HCT116 (cell line): Measurements from ENCODE around the gene CHSY1. TPM values are rescaled to one million over a fixed set of nuclear protein-coding genes. Genes with fewer than 3 reads are reported as not detected.

Source experiments
- ATAC-seq: fragments of 200-7000 bp; cut with Tn5 transposase; 2 replicates; pipeline ENCODE4 v1.9.1; 2020; ENCODE audit warnings: mild to moderate bottlenecking, moderate library complexity
- BruUV-seq: library from RNA; stranded (reverse); fragments of 400-500 nt; replicated peaks from 2 replicates; lab custom pipeline; 2021; lab: Mats Ljungman, UMichigan
- CTCF ChIA-PET: fragments of 300-600 bp; sonication (Branson Sonifier 250); formaldehyde crosslinking; loops from one replicate; lab custom pipeline; 2021; ENCODE audit warnings: antibody characterized with exemption; lab: Charles Lee
- POLR2A ChIA-PET: fragments of 300-600, 350-600 bp; sonication (Branson Sonifier 250); formaldehyde crosslinking; loops from one replicate; lab custom pipeline; 2021; ENCODE audit warnings: antibody characterized with exemption; lab: Charles Lee
- RAD21 ChIA-PET, 2 experiments: fragments of 300-600 bp; sonication (Branson Sonifier 250); formaldehyde crosslinking; loops; one replicate each; lab custom pipeline; 2023; ENCODE audit warnings: low total read pairs in 2 of 2; ENCODE audit not compliant: uncharacterized antibody in 2 of 2, unreplicated experiment in 2 of 2, low non-redundant PET in 1 of 2; lab: Charles Lee
- DNase-seq: peaks from one replicate; pipeline ENCODE4 v3.0.0-alpha.2; 2010; ENCODE audit warnings: low read depth, low spot score
- H2AFZ ChIP-seq: fragments of 200-600 bp; shearing (Covaris generic), sonication (generic); 2 replicates; pipeline ENCODE4 v1.6.1; 2017; ENCODE audit warnings: low read depth, mixed run types, mixed read lengths, antibody characterized with exemption, low read length; ENCODE audit not compliant: poor library complexity, severe bottlenecking
- H3K27ac ChIP-seq: 2 replicates; pipeline ENCODE4 v1.5.1; 2012; ENCODE audit warnings: low read depth, low read length
- H3K27me3 ChIP-seq: fragments of 200-600 bp; sonication (generic); 2 replicates; pipeline ENCODE4 v1.6.1; 2016; ENCODE audit warnings: mixed run types, low read length, mixed read lengths; ENCODE audit not compliant: insufficient read depth
- H3K36me3 ChIP-seq, 2 experiments: fragments of 200-500 bp in 1 of 2; fragments of 200-600 bp in 1 of 2; sonication (Bioruptor generic) in 1 of 2; sonication (generic) in 1 of 2; 2 replicates each; pipeline versions ENCODE4 v1.5.1 to v1.6.1; 2014 to 2016; ENCODE audit warnings: low read length in 2 of 2, inconsistent platforms in 1 of 2, mixed read lengths in 1 of 2, mixed run types in 1 of 2; ENCODE audit not compliant: insufficient read depth in 2 of 2, control insufficient read depth in 1 of 2
- H3K4me1 ChIP-seq, 2 experiments: fragments of 200-600 bp in 1 of 2; sonication (generic) in 1 of 2; 2 replicates each; pipeline versions ENCODE4 v1.5.1 to v1.6.1; 2012 to 2017; ENCODE audit warnings: low read length in 2 of 2, inconsistent platforms in 1 of 2, mild to moderate bottlenecking in 1 of 2, mixed read lengths in 1 of 2, mixed run types in 1 of 2, moderate library complexity in 1 of 2; ENCODE audit not compliant: insufficient read depth in 2 of 2, control insufficient read depth in 1 of 2
- H3K4me2 ChIP-seq: fragments of 200-600 bp; sonication (generic); 2 replicates; pipeline ENCODE4 v1.6.1; 2017; ENCODE audit warnings: mixed run types, low read length, mixed read lengths
- H3K4me3 ChIP-seq, 2 experiments: fragments of 200-600 bp in 1 of 2; sonication (generic) in 1 of 2; replicated peaks in 1 of 2; 2 replicates each; pipeline ENCODE4 v1.5.1; 2011 to 2016; ENCODE audit warnings: low read length in 2 of 2, control low read depth in 1 of 2, low read depth in 1 of 2, mild to moderate bottlenecking in 1 of 2, mixed read lengths in 1 of 2, mixed run types in 1 of 2
- H3K79me2 ChIP-seq: fragments of 200-600 bp; sonication (generic); 2 replicates; pipeline ENCODE4 v1.6.1; 2017; ENCODE audit warnings: mild to moderate bottlenecking, mixed run types, low read length, moderate library complexity, mixed read lengths; ENCODE audit not compliant: insufficient read depth
- H3K9ac ChIP-seq: fragments of 200-600 bp; sonication (generic); 2 replicates; pipeline ENCODE4 v1.6.1; 2016; ENCODE audit warnings: low read length, mixed read lengths
- H3K9me2 ChIP-seq: fragments of 200-600 bp; sonication (generic), shearing (Covaris generic); 2 replicates; pipeline ENCODE4 v1.6.1; 2017; ENCODE audit warnings: mixed run types, mild to moderate bottlenecking, moderate library complexity; ENCODE audit not compliant: insufficient read depth
- H3K9me3 ChIP-seq, 2 experiments: fragments of 200-500 bp in 1 of 2; fragments of 200-600 bp in 1 of 2; sonication (Bioruptor generic) in 1 of 2; sonication (generic) in 1 of 2; 2 replicates each; pipeline ENCODE4 v1.6.1; 2014 to 2017; ENCODE audit warnings: low read length in 2 of 2, mixed read lengths in 2 of 2, inconsistent platforms in 1 of 2, low read depth in 1 of 2, mild to moderate bottlenecking in 1 of 2, mixed run types in 1 of 2, moderate library complexity in 1 of 2; ENCODE audit not compliant: control insufficient read depth in 1 of 2, insufficient read depth in 1 of 2
- H4K20me1 ChIP-seq: fragments of 200-600 bp; sonication (generic), shearing (Covaris generic); 2 replicates; pipeline ENCODE4 v1.6.1; 2017; ENCODE audit warnings: mixed run types, mild to moderate bottlenecking, moderate library complexity; ENCODE audit not compliant: insufficient read depth
- ATF3 ChIP-seq: IDR thresholded peaks from 2 replicates; pipeline ENCODE4 v1.6.1; 2012
- CBX3 ChIP-seq: IDR thresholded peaks from 2 replicates; pipeline ENCODE4 v1.6.1; 2012; ENCODE audit warnings: low read depth
- CTCF ChIP-seq, 3 experiments: fragments of 200-600 bp in 1 of 3; sonication (generic) in 1 of 3; IDR thresholded peaks in 2 of 3; conservative IDR thresholded peaks in 1 of 3; 2 replicates each; pipeline ENCODE4 v1.5.1; 2012 to 2017; ENCODE audit warnings: low read depth in 2 of 3, low read length in 2 of 3, antibody characterized with exemption in 1 of 3, borderline replicate concordance in 1 of 3, control low read depth in 1 of 3, mild to moderate bottlenecking in 1 of 3, mixed read lengths in 1 of 3, mixed run types in 1 of 3, moderate library complexity in 1 of 3; ENCODE audit not compliant: insufficient read depth in 1 of 3
- EGR1 ChIP-seq: IDR thresholded peaks from 2 replicates; pipeline ENCODE4 v1.6.1; 2012; ENCODE audit warnings: low read depth
- EZH2phosphoT487 ChIP-seq: fragments of 200-600 bp; IDR thresholded peaks from 2 replicates; pipeline ENCODE4 v1.6.1; 2018; ENCODE audit warnings: antibody characterized with exemption, borderline replicate concordance
- FOSL1 ChIP-seq: IDR thresholded peaks from 2 replicates; pipeline ENCODE4 v1.6.1; 2012; ENCODE audit warnings: low read depth
- JUND ChIP-seq: IDR thresholded peaks from 2 replicates; pipeline ENCODE4 v1.6.1; 2012
- MAX ChIP-seq: IDR thresholded peaks from 2 replicates; pipeline ENCODE4 v1.6.1; 2012
- POLR2A ChIP-seq: IDR thresholded peaks from 2 replicates; pipeline ENCODE4 v1.7.0; 2011; ENCODE audit warnings: borderline replicate concordance; ENCODE audit not compliant: insufficient read depth, insufficient read length; ENCODE audit errors: extremely low read depth
- POLR2AphosphoS5 ChIP-seq: IDR thresholded peaks from 2 replicates; pipeline ENCODE4 v1.6.1; 2011; ENCODE audit warnings: mild to moderate bottlenecking, low read depth, low read length, moderate library complexity
- SIN3A ChIP-seq: IDR thresholded peaks from 2 replicates; pipeline ENCODE4 v1.6.1; 2012; ENCODE audit warnings: low read depth
- SP1 ChIP-seq: IDR thresholded peaks from 2 replicates; pipeline ENCODE4 v1.6.1; 2012; ENCODE audit warnings: low read depth
- SRF ChIP-seq: IDR thresholded peaks from 2 replicates; pipeline ENCODE4 v1.6.1; 2012; ENCODE audit warnings: low read depth
- ZBTB33 ChIP-seq: IDR thresholded peaks from 2 replicates; pipeline ENCODE4 v1.6.1; 2011; ENCODE audit warnings: mild to moderate bottlenecking, low read length, moderate library complexity; ENCODE audit not compliant: insufficient replicate concordance; ENCODE audit errors: extremely low read depth
- ZNF274 ChIP-seq: fragments of 200-500 bp; sonication (Bioruptor generic); IDR thresholded peaks from 2 replicates; pipeline ENCODE4 v1.6.1; 2014; ENCODE audit warnings: mild to moderate bottlenecking, low read depth, low read length, inconsistent platforms
- intact Hi-C: fragments of 100-400 bp; cut with micrococcal nuclease; formaldehyde crosslinking; loops from 2 replicates; pipeline ENCODE4 v1.10.0; 2022
- total RNA-seq: library from RNA; stranded (reverse); gene quantifications from one replicate; pipeline ENCODE4 v1.2.1, GENCODE V29; 2021; ENCODE audit not compliant: unreplicated experiment

The CHSY1 gene
- total RNA-seq, 1 experiment from 2014 or later, result 25.4 TPM

- H3K36me3 ChIP-seq, result peaks cover 12% of the 10 kb centered on the region in 2 experiments; a peak in 2 of 4 replicates
- no TSS peak for BruUV-seq
- no peaks in the 10 kb centered on the region for H3K27me3 ChIP-seq
- ATAC-seq, result no peak
- H4K20me1 ChIP-seq, result no peaks in the 10 kb centered on the region
- H3K79me2 ChIP-seq, result peaks cover 19% of the 10 kb centered on the region; the same call in 1 of the 2 replicates
- no peak overlapping the region for H3K9ac ChIP-seq
- H3K4me2 ChIP-seq, result no peak overlapping the region
- no peak for DNase-seq
- H3K9me3 ChIP-seq, result no peaks in the 10 kb centered on the region
- no peak overlapping the region for H3K4me3 ChIP-seq
- TF ChIP-seq POLR2AphosphoS5, result no peak
- TF ChIP-seq EGR1, result no peak
- no peak for TF ChIP-seq ZBTB33
- no peak for TF ChIP-seq SIN3A
- no peak for TF ChIP-seq SP1
- no peak for TF ChIP-seq CTCF (IDR thresholded peaks at IDR 0.05 in 2 of 3, conservative IDR thresholded peaks at IDR 0.05 in 1 of 3; ENCODE audit: borderline replicate concordance in 1 of 3, insufficient read depth in 1 of 3, low read depth in 2 of 3, low read length in 2 of 3)
- no peak for TF ChIP-seq ATF3
- TF ChIP-seq SRF, result no peak
- no peak for TF ChIP-seq MAX
- TF ChIP-seq EZH2phosphoT487, result no peak
- TF ChIP-seq FOSL1, result no peak
- no peak for TF ChIP-seq JUND
- no peak for TF ChIP-seq POLR2A
- no peak for TF ChIP-seq ZNF274
- no peak for TF ChIP-seq CBX3
- intact Hi-C loops, result no loop called here
- ChIA-PET POLR2A (no interaction called here), RAD21 (no interaction called here), CTCF (no interaction called here)
- no peaks in the 10 kb centered on the region for H3K4me1 ChIP-seq
- no peak overlapping the region for H3K27ac ChIP-seq
- no peaks in the 10 kb centered on the region for H3K9me2 ChIP-seq
- no peak overlapping the region for H2AFZ ChIP-seq
Measured at GRCh38 chr15:101175401-101175800, 76.4 kb downstream of the CHSY1 start.
